GM12878 (cell line): ENCODE data around the gene SIRT7. TPM values are rescaled to one million over a fixed set of nuclear protein-coding genes. Genes with fewer than 3 reads are reported as not detected.
A peak's percentile ranks its signal among the peaks of the same experiment; 100 is the strongest.

ENCODE experiments used
- ATAC-seq: fragments of 200-7000 bp; cut with Tn5 transposase; 3 replicates; pipeline ENCODE4 v1.9.1; 2020; ENCODE audit warnings: mild to moderate bottlenecking, moderate library complexity
- BruUV-seq: library from RNA; stranded (reverse); fragments of 400-500 nt; replicated peaks from 2 replicates; lab custom pipeline; 2021; lab: Mats Ljungman, UMichigan
- CTCF ChIA-PET: fragments of 300-600 bp; sonication (Branson Sonifier 250); formaldehyde crosslinking; extraction: SDS; loops from one replicate; lab custom pipeline; 2021; ENCODE audit warnings: inconsistent platforms; lab: Yijun Ruan, JAX
- POLR2A ChIA-PET: fragments of 350-600 bp; formaldehyde crosslinking; extraction: SDS; loops from one replicate; lab custom pipeline; 2021; ENCODE audit warnings: inconsistent platforms; lab: Charles Lee
- RAD21 ChIA-PET: fragments of 300-600 bp; sonication (Branson Sonifier 250); formaldehyde crosslinking; loops from one replicate; lab custom pipeline; 2023; ENCODE audit warnings: antibody characterized with exemption; ENCODE audit not compliant: unreplicated experiment; lab: Charles Lee
- SMC1A ChIA-PET: fragments of 300-600 bp; sonication (Branson Sonifier 250); formaldehyde crosslinking; loops from one replicate; lab custom pipeline; 2023; ENCODE audit not compliant: unreplicated experiment, uncharacterized antibody; lab: Charles Lee
- DNase-seq: peaks from one replicate; pipeline ENCODE4 v3.0.0-alpha.2; 2011; ENCODE audit warnings: low read depth, low spot score
- FAIRE-seq: peaks from 3 replicates; lab custom pipeline; 2011; peaks lifted over from hg19 to GRCh38; lab: Jason Lieb, UNC
- H2AFZ ChIP-seq: 2 replicates; pipeline ENCODE4 v1.6.0; 2011; ENCODE audit warnings: low read depth, low read length, control low read depth; ENCODE audit not compliant: control insufficient read depth
- H3K27ac ChIP-seq: 2 replicates; pipeline ENCODE4 v1.5.1; 2011; ENCODE audit warnings: control low read depth; ENCODE audit not compliant: control insufficient read depth, insufficient read depth
- H3K27me3 ChIP-seq, 2 experiments: replicated peaks in 1 of 2; 2 replicates each; pipeline versions ENCODE4 v1.6.0 to v1.6.1; 2011; ENCODE audit warnings: low read length in 1 of 2; ENCODE audit not compliant: control insufficient read depth in 2 of 2, insufficient read depth in 2 of 2
- H3K36me3 ChIP-seq, 2 experiments: 2 replicates each; pipeline ENCODE4 v1.5.1; 2011; ENCODE audit warnings: low read length in 1 of 2; ENCODE audit not compliant: control insufficient read depth in 2 of 2, insufficient read depth in 2 of 2
- H3K4me1 ChIP-seq: 2 replicates; pipeline ENCODE4 v1.6.1; 2011; ENCODE audit warnings: mild to moderate bottlenecking, low read length, moderate library complexity, mixed read lengths; ENCODE audit not compliant: control insufficient read depth, insufficient read depth
- H3K4me2 ChIP-seq: 2 replicates; pipeline ENCODE4 v1.6.0; 2011; ENCODE audit warnings: control low read depth; ENCODE audit not compliant: control insufficient read depth, insufficient read depth
- H3K4me3 ChIP-seq: fragments of 200-600 bp; sonication (generic); 2 replicates; pipeline ENCODE4 v1.5.1; 2016
- H3K79me2 ChIP-seq: 2 replicates; pipeline ENCODE4 v1.6.0; 2011; ENCODE audit warnings: low read length; ENCODE audit not compliant: control insufficient read depth, insufficient read depth
- H3K9ac ChIP-seq: 2 replicates; pipeline ENCODE4 v1.8.0; 2011; ENCODE audit warnings: low read length, control low read depth, mixed read lengths; ENCODE audit not compliant: control insufficient read depth, insufficient read depth
- H3K9me3 ChIP-seq: replicated peaks from 3 replicates; pipeline ENCODE4 v1.5.1; 2011; ENCODE audit warnings: mild to moderate bottlenecking, low read length; ENCODE audit not compliant: control insufficient read depth, insufficient read depth
- H4K20me1 ChIP-seq: 2 replicates; pipeline ENCODE4 v1.6.0; 2011; ENCODE audit not compliant: control insufficient read depth, insufficient read depth
- BCL11A ChIP-seq: IDR thresholded peaks from 2 replicates; pipeline ENCODE4 v1.6.1; 2011; ENCODE audit warnings: low read depth, low read length
- ESRRA ChIP-seq: IDR thresholded peaks from 2 replicates; pipeline ENCODE4 v1.6.1; 2012; ENCODE audit warnings: mild to moderate bottlenecking, low read length, improper control_type of control experiment
- POLR2A ChIP-seq: IDR thresholded peaks from 2 replicates; pipeline ENCODE4 v1.6.1; 2011; ENCODE audit warnings: low read depth, mild to moderate bottlenecking, low read length
- POLR2AphosphoS2 ChIP-seq: IDR thresholded peaks from 2 replicates; pipeline ENCODE4 v1.6.1; 2011; ENCODE audit warnings: low read depth, mild to moderate bottlenecking, low read length, improper control_type of control experiment, moderate library complexity
- RELA ChIP-seq: fragments of 450-650 bp; IDR thresholded peaks from 2 replicates; pipeline ENCODE4 v1.8.0; 2014; ENCODE audit warnings: borderline replicate concordance; ENCODE audit not compliant: partially characterized antibody
- ZNF274 ChIP-seq: IDR thresholded peaks from one replicate; pipeline ENCODE4 v1.8.0; 2011; ENCODE audit not compliant: insufficient read length, insufficient read depth
- WGBS: methylation state at CpG from one replicate; pipeline ENCODE4 v1.1.6; 2016; ENCODE audit warnings: low lambda C conversion rate; ENCODE audit not compliant: insufficient replicate concordance, insufficient coverage; ENCODE audit errors: missing lambda C conversion rate; 5-methylcytosine and 5-hydroxymethylcytosine counted together
- in situ Hi-C: fragments of 300-500 bp; cut with MboI; formaldehyde crosslinking; loops from 9 replicates; pipeline ENCODE4 v1.14.3; 2018; ENCODE audit warnings: mixed read lengths
- intact Hi-C: fragments of 100-400 bp; cut with micrococcal nuclease; formaldehyde crosslinking; loops from one replicate; pipeline ENCODE4 v1.14.2; 2022; ENCODE audit not compliant: unreplicated experiment
- polyA plus RNA-seq, 11 experiments: library from polyadenylated mRNA; depleted of rRNA in 4 of 11; unstranded in 6 of 11; stranded (reverse) in 5 of 11; fragments of >200 nt; fragmentation: Nextera tagmentation in 4 of 11; fragmentation: Illumina TruSeq in 1 of 11; extraction: Ambion mirVana in 4 of 11; extraction: Trizol in 1 of 11; gene quantifications; 1 replicate in 1 of 11; 2 replicates in 10 of 11; pipeline versions ENCODE4 v1.2.1 to v1.2.3, GENCODE V29; 2011 to 2016; ENCODE audit warnings: inconsistent platforms in 2 of 11, missing spikeins in 2 of 11, low read depth in 1 of 11
- total RNA-seq, 4 experiments: library from RNA; depleted of rRNA in 3 of 4; stranded (reverse); fragments of >200 nt in 3 of 4; fragmentation: Illumina TruSeq in 1 of 4; extraction: Trizol in 1 of 4; gene quantifications; 2 replicates each; pipeline versions ENCODE4 v1.2.1 to v1.2.3, GENCODE V29; 2013 to 2021

The SIRT7 gene
- total and polyA plus RNA-seq, 10 of the 15 experiments (the other 5 are each of a cell fraction or from before 2014, with no cell fraction given): 1.2 to 56.2 (median 22.7) TPM

GRCh38 chr17:81922566-81923301 lies 4.8 kb upstream of the SIRT7 start:
- Histone ChIP-seq H3K4me1 (peaks cover 13% of the 10 kb centered on the region), H3K9ac (no peak overlapping the region; the same call in 1 of the 2 replicates), H2AFZ (no peak overlapping the region), H4K20me1 (no peaks in the 10 kb centered on the region; the same call in 1 of the 2 replicates), H3K4me2 (no peak overlapping the region), H3K79me2 (peaks cover 41% of the 10 kb centered on the region), H3K27ac (no peak overlapping the region), H3K27me3 (no peaks in the 10 kb centered on the region), H3K36me3 (peaks cover 3 to 8% of the 10 kb centered on the region in 2 experiments; a peak in 3 of 4 replicates), H3K9me3 (no peaks in the 10 kb centered on the region), H3K4me3 (no peak overlapping the region)
- TF ChIP-seq POLR2A (0 out of 2 replicates have a peak, but pooled peaks have one; percentile 8), RELA (no peak)
- in situ Hi-C loops (no loop called here), intact Hi-C loops (no loop called here)
- ChIA-PET RAD21 (interaction anchor here (0.9 kb wide), 1 partner anchor 98 kb away, joined by 3 read pairs; no protein-coding TSS in a partner anchor), SMC1A (no interaction called here), POLR2A (interaction anchor here (1.0 to 1.6 kb wide), 2 partner anchors 12 to 31 kb away, joined by 3 read pairs; no protein-coding TSS in a partner anchor), CTCF (interaction anchor here (1.9 kb wide), 1 partner anchor 100 kb away, joined by 4 read pairs; the partner anchor contains the start of genes CENPX and LRRC45)
- ATAC-seq: no peak
- 99% methylated on average over 31 of the region's 58 CpGs for WGBS
- no peak for FAIRE-seq
- no TSS peak for BruUV-seq
- no peak for DNase-seq

GRCh38 chr17:81921996-81922565 lies 4.1 kb upstream of the SIRT7 start:
- RAD21 ChIA-PET: interaction anchor here (0.9 kb wide), 1 partner anchor 99 kb away, joined by 3 read pairs; no protein-coding TSS in a partner anchor
- ATAC-seq: no peak
- 98% methylated on average over 20 of the region's 23 CpGs for WGBS
- Histone ChIP-seq H3K9me3 (no peaks in the 10 kb centered on the region), H3K36me3 (peaks cover 3 to 8% of the 10 kb centered on the region in 2 experiments; a peak in 3 of 4 replicates), H3K79me2 (peaks cover 47% of the 10 kb centered on the region), H3K4me2 (no peak overlapping the region), H3K4me3 (no peak overlapping the region), H3K4me1 (peaks cover 13% of the 10 kb centered on the region), H2AFZ (no peak overlapping the region), H4K20me1 (no peaks in the 10 kb centered on the region; the same call in 1 of the 2 replicates), H3K27ac (no peak overlapping the region), H3K9ac (no peak overlapping the region), H3K27me3 (no peaks in the 10 kb centered on the region)
- SMC1A ChIA-PET: no interaction called here
- CTCF ChIA-PET: no interaction called here
- no peak for DNase-seq
- intact Hi-C loops: no loop called here
- POLR2A ChIA-PET: interaction anchor here (1.6 kb wide), 1 partner anchor 32 kb away, joined by 3 read pairs; no protein-coding TSS in a partner anchor
- BruUV-seq: no TSS peak
- FAIRE-seq: no peak
- in situ Hi-C loops: no loop called here
- TF ChIP-seq ZNF274 (no peak), POLR2AphosphoS2 (no peak), ESRRA (no peak), BCL11A (no peak)
